ENCODE results near the gene HS1BP3. TPM values are rescaled to one million over a fixed set of nuclear protein-coding genes. Genes with fewer than 3 reads are reported as not detected.
A peak's percentile ranks its signal among the peaks of the same experiment; 100 is the strongest.

Gene HS1BP3
- total RNA-seq, 1 experiment from 2014 or later, result 12.1 TPM

DNA sequence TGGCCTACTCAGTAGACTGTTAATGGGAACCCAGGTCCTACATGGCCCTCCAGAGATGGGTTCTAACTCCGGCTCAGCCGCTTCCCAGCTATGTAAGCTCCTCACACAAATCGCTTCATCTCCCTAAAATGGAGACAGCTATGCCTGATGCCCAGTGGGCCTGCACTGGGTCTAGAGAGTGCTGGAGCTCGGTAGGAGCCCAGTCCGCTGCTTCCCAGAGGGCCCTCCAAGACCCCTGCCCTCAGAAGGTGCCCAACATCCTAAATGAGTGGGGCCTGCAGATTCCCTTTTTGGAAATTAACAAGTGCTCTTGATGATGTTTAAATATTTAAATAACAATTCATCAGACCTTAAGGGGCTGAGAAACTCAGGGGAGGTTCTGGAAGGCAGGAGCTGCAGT is 47.1 kb downstream of the HS1BP3 start:
- DNase-seq (ENCODE audit: low read depth), result no peak

DNA sequence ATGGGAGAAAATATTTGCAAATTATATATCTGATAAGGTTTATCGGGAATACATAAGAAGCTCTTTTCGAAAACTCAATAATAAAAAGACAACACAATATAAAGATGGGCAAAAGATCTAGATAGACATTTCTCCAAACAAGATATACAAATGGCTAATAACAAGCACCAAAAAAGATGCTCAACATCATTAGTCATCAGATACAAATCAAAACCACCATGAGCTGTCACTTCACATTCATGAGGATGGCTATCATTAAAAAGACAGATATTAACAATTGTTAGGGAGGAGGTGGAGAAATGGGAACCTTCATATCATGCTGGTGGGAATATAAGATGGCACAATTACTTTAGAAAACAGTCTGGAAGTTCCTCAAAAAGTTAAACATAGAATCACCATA is 48.1 kb downstream of the HS1BP3 start:
- no peak for DNase-seq (ENCODE audit: low read depth)

DNA sequence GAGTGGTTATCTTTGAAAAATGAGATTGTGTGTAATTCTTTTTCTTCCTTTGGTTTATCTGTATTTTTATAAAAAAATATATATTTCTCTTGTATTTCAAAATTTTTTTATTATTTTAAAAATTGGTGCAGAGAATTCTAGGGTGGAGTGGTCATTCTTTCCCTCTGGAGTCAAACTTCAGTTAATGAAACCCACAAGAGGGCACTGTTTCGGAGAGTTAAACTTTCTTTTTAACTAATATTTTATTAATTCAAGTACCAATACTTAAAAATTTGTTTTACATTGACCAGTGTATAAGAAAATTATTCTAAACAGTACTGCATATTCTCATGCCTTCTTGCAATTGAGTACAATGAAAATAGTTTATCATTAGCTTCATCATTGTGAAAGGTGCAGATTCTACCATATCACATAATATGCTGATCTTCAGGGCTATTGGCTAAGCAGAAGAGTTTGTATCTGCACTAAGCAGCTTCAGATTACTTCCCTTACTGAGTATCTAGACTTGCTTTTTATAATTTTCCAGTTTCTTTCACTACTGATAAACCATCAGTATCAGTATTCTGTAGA is 50.1 kb downstream of the HS1BP3 start:
- no peak for DNase-seq (ENCODE audit: low read depth)

DNA sequence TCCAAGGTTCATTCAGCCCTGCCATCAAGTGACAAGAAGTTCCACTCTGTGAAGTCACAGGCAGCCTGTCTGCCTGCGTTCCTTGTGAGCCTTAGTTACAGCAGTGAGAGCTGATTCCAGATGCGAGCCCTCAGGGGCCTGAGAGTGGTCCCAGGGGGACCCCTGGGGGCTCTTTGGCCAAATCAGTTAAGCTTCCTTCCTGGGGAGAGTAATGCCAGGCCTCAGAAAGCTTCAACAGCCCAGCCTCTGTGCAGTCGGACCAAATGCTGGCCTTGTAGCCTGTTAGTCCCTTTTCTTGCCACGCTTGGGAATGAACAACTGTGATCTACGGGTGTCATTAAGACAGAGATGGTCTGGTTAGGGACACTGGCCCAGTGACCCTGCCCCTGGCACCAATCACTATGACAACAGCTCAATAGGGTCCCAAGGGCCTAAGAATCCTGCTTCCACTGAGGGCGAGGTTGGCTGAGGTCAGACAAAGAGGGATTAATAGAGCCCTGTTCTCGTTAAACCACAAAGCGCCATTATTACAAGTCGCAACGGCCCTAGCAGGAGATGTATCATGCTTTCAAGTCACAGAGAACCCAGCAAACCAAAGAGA is 50.9 kb downstream of the HS1BP3 start:
- DNase-seq (ENCODE audit: low read depth), result no peak

DNA sequence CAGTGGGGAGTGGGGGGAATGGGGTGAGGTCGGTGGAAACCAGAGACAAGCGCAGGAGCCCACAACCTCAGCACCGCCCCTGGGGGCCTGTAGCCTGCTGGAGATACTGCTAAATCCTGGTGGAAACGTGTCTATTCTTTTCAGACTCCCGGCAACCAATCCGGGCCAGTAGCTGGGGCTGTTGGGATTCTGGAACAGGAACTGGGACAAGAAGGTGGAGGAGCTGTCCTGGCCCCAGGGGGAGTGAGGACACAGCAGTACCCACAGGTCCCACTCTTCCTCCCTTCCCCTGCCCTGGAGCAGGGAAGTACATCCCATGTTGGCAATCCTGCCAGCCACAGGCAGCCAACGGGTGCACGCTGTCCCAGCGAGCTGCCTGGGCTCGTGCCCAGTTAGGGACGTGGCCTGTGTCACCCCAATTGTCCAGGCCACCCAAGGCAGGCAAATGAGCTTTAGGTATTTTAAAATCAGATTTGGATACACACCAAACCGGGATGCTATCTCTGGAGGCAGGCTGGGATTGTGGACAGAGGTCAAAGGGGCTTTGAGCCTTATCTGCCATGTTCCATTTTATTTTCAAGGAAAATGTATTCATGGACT is 51.8 kb downstream of the HS1BP3 start:
- peak; percentile 58 for DNase-seq (ENCODE audit: low read depth)

DNA sequence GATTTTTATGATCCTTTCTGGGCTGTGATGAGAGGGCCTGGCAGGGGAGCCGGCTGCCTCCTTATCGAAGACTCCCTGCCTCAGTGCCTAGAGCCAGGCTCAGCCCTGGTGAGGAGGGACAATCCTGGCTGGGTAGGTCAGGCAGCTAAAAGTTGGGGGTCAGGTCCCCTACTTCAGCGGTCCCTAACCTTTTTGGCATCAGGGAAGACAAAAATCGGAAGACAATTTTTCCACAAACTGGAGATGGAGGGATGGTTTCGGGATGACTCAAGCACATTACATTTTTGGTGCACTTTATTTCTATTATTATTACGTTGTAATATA is 53.1 kb downstream of the HS1BP3 start:
- DNase-seq (ENCODE audit: low read depth), result no peak

DNA sequence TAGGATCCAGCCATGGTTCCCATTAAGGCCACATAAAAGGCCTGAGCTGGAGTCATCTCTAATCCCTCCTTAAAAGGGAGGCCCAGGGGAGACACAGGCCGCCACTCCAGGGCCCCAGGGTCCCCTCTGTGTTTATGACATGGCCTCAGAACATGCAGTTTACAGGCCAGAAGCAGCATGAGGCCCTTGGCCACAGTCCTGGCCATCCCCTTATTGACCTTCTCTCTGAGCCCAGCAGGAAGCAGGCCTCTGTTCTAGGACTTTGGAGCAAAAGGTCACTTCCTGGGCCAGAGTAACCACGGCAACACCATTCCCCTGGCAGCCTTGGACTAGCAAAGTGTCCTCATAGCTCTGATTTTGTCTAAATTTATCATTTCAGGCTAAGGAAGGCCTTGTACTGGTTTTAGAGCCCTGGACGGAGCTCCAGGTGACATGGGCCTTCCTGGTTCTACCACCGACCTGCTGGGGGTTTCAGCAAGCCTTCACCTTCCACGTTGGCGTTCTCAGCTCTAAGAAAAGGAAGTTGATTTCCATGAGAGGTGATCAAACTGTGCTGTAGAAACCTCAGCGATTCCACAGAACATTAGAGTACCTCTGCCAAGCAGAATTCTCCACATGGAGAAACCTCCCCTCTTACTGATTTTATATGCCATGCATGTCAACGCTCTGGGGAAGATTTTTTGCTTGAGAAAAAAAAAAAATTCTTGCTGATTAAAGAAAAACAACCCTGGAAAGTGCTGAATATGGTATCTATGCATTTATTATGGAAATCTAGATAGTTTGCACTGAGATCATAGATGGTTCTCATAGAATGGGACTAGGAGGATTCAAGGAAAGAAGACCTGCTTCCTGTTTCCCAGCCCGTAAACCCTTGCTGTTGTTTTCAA is 53.7 kb downstream of the HS1BP3 start:
- DNase-seq (ENCODE audit: low read depth), result peak; percentile 70

DNA sequence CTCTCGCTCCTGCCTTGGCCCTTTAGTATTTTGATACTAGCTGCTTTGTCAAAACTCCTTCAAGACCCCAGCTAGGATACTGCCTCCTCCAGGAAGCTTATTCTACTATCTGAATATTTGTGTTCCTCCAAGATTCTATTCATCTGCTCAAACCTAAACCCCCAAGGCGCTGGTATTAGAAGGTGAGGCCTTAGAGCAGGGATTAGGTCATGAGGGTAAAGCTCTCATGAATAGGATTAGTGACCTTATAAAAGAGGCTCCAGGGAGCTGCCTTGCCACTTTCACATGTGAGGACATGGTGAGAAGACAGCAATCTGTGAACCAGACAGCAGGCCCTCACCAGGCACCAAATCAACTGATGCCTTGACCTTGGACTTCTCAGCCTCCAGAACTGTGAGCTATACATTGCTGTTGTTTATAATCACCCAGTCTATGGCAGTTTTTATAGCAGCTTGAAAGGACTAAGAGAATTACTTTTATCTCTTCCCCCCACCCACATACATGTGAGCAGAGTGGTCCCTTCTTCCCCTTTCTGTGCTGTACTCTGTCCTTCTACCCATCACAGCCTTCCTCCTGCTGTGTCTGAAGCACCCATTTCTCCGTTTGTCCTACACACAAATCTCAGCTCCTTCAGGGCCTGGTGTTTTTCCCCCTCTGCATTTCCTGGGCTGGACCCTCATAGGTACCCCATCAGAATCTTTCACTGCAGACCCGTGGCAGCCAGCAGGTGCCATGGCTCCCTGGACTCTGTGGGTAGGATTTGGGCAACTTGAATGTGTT is 54.5 kb downstream of the HS1BP3 start:
- no peak for DNase-seq (ENCODE audit: low read depth)

DNA sequence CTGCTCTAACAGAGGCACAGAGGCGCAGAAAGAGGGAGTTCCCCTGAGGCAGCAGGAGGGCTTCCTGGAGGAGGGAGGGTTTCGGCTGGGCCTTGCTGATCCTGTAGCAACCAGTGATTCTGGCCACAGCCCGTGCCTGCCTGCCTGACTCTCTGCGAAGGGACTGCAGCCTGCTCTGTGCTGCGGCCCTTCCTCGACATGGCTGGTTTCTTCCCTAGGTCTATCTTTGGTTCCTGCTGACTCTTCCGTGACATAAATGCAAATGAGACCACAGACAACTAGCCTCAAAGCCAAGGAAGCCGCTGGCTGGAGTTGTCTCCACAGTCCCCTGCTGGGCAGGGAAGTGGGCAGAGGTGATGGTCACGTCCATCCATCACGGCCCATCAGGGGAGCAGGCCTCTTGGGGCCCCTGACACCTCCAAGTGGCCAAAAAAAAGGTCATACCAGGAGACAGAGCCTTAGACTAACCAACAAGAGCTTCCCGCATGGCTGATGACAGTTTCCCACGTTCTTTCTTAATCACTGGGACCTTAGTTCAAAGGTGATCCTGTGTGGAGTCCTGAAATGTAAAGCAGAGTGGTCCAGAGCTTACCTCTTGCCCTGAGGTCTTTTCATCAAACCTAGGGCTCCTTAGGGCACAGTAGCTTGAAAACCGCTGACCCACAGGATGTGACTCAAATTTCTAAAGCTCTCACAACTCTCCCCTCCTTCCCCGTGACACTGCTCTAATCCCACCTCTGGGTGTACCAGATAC is 55.3 kb downstream of the HS1BP3 start:
- peak; percentile 98 for DNase-seq (ENCODE audit: low read depth)

DNA sequence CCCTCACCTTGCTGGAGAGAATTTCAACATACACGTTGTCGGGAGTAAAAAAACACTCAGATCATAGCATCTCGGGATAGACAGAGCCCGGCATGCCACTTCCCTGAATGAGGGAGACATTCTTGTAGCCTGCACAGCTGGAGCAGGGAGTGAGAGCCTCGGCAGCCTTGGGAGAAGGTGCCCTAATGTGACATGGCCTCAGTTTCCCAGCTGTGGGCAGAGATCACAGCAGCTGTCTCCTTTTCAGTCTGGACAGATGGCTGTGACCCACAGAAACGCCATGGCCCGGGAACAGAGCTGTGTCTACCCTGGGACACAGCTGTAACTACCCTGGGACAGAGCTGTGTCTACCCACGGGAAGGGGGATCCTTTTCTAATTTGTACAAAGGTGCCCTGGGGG is 55.9 kb downstream of the HS1BP3 start:
- no peak for DNase-seq (ENCODE audit: low read depth)

DNA sequence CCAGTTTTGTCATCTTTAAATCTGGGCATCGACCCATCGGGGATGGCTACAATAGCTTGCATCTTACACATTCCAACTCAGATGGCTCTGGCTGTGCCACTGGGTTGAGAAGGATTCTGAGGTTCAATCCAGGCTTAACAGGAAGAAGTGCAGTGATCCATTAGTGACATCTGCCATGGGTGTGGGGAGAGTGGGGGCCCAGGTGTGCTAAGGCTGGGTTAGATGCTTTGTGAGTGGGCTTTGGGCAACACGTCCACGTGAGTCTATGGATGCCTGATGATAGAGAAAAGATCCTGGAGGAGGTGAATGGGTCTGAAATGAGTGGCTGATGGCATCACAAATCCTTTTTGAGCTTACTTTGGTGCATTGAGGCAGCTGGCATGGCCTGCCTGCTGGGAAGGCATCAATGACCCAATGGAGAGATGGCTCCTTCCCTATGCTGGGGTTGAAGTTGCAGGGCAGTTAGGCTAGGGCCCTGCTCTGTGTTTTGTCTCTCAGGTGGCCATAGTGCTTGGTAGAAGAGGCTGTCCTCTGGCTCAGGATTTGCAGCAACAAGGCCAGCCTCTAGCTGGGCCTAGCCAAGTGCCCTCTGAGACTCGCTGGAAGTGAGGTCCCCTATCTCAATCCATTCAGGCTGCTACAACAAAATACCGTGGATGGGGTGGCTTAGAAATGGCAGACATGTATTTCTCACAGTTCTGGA is 56.7 kb downstream of the HS1BP3 start:
- no peak for DNase-seq (ENCODE audit: low read depth)

DNA sequence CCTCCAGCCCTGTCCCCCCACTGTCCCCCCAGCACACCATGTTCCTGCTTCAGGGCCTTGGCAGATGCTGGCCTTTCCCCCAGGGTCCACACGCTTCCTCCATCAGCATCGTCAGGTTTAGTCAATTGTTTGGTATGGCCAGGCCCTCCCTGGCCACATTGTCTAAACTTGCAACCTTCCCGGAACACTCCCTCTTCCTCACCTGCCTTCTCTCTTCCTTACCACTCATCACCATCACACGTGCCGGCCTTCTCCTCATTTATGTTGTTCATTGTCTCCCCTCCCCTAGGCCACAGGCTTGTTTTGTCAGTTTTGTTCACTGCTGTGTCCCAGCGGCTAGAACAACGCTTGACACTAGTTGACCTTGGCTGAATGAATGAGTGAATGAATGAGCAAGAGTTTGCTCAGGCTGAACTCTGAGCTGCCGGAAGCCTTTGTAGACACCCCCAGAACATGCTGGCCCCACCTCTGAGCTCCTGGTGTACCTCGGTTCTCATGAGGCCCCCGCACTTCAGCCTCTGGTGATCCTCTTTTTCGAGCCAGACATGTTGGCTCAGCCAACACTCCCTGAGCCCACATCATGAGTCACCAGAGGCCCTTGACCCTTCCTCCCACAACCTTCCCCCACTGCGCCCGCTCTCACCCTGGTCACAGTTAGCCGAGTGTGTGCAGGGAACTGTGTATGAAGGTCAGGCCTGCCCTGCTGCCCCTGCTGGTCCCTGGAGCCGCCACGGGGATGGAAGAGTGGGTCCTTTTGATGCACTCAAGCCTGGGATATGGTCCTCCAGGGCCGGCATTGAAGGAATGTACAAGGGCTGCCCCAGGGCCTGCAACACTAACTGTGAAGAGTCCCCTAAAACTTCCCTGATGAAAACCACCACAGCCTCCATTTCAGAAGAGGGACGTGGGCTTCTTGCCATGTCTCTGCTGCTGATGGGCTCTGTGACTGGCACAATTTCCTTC is 57.5 kb downstream of the HS1BP3 start:
- DNase-seq (ENCODE audit: low read depth), result peak; percentile 95

DNA sequence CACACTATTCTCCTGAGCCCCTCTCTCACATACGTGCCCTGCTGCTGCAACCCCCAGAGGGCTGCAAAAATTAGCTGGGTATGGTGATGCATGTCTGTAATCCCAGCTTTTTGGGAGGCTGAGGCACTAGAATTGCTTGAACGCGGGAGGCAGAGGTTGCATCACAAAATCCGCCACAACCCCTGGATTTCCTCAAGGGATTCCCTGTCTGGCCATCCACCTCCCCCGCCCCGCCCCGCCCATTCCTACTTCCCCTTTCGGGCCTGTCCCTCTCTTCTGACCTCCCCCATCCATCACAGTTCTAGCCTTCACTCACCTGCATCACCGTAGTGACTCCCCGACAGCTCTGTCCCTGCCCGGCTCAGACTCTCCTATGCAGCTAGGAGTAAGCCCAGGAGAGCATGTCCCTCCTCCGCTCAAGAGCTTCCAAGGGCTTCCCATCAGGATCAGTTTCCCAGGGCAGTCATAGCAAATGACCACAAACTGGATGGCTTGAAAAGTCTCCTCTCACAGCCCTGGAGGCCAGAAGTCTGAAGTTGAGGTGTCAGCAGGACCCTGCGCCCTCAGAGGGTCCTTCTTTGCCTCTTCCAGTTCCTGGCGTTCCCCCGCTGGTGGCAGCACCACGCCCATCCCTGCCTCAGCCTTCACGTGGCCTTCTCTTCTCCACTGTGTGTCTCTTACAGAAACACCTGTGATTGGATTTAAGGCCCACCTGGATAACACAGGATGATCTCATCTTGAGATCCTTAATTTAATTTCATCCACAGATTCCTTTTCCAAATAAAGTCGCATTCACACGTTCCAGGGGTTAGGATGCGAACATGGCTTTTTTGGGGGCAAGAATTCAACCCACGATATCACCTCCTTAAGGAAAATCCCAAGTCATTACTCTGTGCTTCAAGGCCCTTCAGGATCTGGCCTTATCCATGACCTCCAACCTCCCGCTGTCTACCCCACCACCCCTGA is 58.5 kb downstream of the HS1BP3 start:
- no peak for DNase-seq (ENCODE audit: low read depth)

DNA sequence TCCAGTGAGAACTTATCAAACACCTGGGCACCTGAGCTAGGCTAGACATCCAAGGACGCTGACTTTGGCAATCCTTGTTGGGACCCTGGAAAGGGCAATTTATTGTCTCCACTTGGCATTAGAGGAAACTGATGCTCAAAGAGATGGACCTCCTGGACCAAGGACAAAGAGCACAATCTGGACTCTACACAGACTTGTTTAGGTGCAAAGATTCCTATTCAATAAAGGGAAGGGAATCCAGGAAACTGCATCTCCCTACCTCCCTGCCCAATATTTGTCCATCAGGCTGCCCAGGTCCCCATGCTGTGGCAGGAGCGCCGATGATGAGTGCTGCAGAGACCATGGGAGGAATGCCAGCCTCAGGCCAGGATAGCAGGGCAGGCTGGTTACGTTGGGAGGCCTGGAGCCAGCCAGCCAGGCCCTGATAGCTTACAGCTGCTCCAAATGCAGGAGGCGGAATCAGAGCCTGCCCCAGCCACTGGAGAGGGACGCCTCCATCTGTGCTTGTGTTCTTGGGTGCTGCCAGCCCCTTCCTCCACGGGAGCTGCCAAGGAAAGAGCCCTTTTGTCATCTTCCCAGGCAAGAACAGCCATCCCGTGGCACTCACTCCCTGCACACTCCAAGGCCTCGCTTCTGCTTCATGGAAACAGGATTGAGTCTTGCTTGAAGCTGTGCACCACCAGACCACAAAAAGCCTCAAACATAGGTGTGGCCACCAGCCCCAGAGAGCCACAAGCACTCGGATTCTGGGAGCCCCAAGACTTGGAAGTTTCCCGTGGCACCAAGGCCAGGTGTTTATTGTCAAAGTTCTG is 60.0 kb downstream of the HS1BP3 start:
- DNase-seq (ENCODE audit: low read depth), result peak; percentile 47

DNA sequence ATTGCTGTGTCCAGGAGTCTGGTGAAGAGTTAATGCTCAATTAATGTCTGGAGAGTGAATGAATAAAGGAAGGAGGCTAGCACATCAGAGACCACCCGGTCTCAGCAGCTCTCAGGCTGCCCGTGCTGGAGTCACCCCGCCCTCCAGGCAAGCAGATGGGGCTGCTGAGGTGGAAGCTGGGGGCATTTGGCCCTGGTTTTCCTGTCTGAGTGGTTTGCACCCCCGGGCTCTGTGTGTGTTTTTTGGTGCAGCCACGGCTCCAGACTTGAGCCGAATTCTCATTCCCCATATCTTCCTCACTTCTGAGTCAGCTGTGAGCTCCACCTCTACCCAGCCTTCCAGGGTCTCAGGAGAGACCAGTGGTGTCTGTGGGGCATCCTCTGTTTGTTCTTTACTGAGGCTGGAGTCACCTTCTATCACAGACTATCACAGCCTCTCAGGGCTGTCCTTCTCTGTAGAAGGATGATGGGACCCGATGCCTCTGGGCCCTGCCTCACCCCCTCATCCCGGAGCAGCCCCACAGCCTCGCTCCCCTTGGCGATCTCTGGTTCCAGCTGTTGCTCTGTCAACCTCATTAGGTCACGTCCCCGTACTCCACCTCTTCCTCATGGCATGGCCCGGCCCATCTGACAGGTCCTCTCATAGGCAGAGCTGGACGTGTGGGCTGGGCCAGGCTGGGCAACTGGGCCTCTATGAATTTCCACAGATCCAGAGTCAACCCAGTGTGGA is 60.8 kb downstream of the HS1BP3 start:
- DNase-seq (ENCODE audit: low read depth), result peak; percentile 71

Data from M059J (cell line).